Large intestine (tissue), 3 donors: Measurements from ENCODE around the gene EGLN1. TPM values are rescaled to one million over a fixed set of nuclear protein-coding genes. Genes with fewer than 3 reads are reported as not detected.
A peak's percentile ranks its signal among the peaks of the same experiment; 100 is the strongest.

Experiments used
- DNase-seq, 2 donors: peaks; one replicate each; pipeline versions ENCODE4 v3.0.0 to v3.0.0-alpha.2; 2013
- H3K27ac ChIP-seq: one replicate; pipeline ENCODE4 v1.5.1; 2013; ENCODE audit warnings: low read length
- H3K27me3 ChIP-seq: 2 replicates; pipeline ENCODE4 v1.6.1; 2013; ENCODE audit warnings: low read length; ENCODE audit not compliant: control insufficient read depth, insufficient read depth
- H3K36me3 ChIP-seq: 2 replicates; pipeline ENCODE4 v1.6.1; 2013; ENCODE audit warnings: low read length; ENCODE audit not compliant: control insufficient read depth, insufficient read depth
- H3K4me1 ChIP-seq: one replicate; pipeline ENCODE4 v1.6.1; 2013; ENCODE audit warnings: low read length; ENCODE audit not compliant: control insufficient read depth, insufficient read depth
- H3K4me3 ChIP-seq: one replicate; pipeline ENCODE4 v1.5.1; 2013; ENCODE audit warnings: low read length
- H3K9me3 ChIP-seq: one replicate; pipeline ENCODE4 v1.6.1; 2013; ENCODE audit warnings: mild to moderate bottlenecking, low read depth, low read length, moderate library complexity; ENCODE audit not compliant: control insufficient read depth
- WGBS: methylation state at CpG from one replicate; pipeline ENCODE4 v1.1.5; 2013; ENCODE audit warnings: low lambda C conversion rate; ENCODE audit not compliant: insufficient coverage; 5-methylcytosine and 5-hydroxymethylcytosine counted together
- polyA plus RNA-seq: library from polyadenylated mRNA; unstranded; fragments of 120-200 nt; gene quantifications from one replicate; pipeline ENCODE4 v1.2.1, GENCODE V29; 2013

Gene EGLN1
- polyA plus RNA-seq, 1 donor: 30.4 TPM

- Histone ChIP-seq H3K27ac (no peak overlapping the region), H3K9me3 (no peaks in the 10 kb centered on the region), H3K36me3 (peaks cover 3% of the 10 kb centered on the region), H3K4me1 (peaks cover 3% of the 10 kb centered on the region), H3K4me3 (peak overlapping the region; percentile 22), H3K27me3 (no peaks in the 10 kb centered on the region)
- no peak for DNase-seq
- 100% methylated on average over 3 of the region's 6 CpGs for WGBS
Measured at GRCh38 chr1:231334952-231335351, 87.1 kb downstream of the EGLN1 start.

GRCh38 chr1:231334079-231334666 is 87.9 kb downstream of the EGLN1 start:
- no CpG with 5 or more reads among the region's 1 CpG for WGBS

GRCh38 chr1:231332761-231333160 is 89.3 kb downstream of the EGLN1 start:
- no peak for DNase-seq
- Histone ChIP-seq H3K9me3 (no peaks in the 10 kb centered on the region), H3K27ac (no peak overlapping the region), H3K36me3 (peaks cover 3% of the 10 kb centered on the region), H3K4me3 (no peak overlapping the region), H3K27me3 (no peaks in the 10 kb centered on the region), H3K4me1 (peaks cover 3% of the 10 kb centered on the region)
- no CpG with 5 or more reads among the region's 1 CpG for WGBS

More at GRCh38 chr1:231334079-231334666, 87.9 kb downstream of the EGLN1 start:
- Histone ChIP-seq H3K9me3 (no peaks in the 10 kb centered on the region), H3K4me1 (peaks cover 3% of the 10 kb centered on the region), H3K4me3 (peak overlapping the region; percentile 19), H3K27ac (no peak overlapping the region), H3K27me3 (no peaks in the 10 kb centered on the region), H3K36me3 (peaks cover 3% of the 10 kb centered on the region)
- peak in 1 of 2 donors; percentile 4 for DNase-seq

- no peaks in the 10 kb centered on the region for H3K4me1 ChIP-seq
- no peaks in the 10 kb centered on the region for H3K9me3 ChIP-seq
- H3K27me3 ChIP-seq: no peaks in the 10 kb centered on the region
- H3K4me3 ChIP-seq: no peak overlapping the region
- WGBS: no CpG with 5 or more reads among the region's 7 CpGs
- no peak for DNase-seq
- H3K36me3 ChIP-seq: no peaks in the 10 kb centered on the region
- H3K27ac ChIP-seq: no peak overlapping the region
Measured at GRCh38 chr1:231329483-231329882, 92.6 kb downstream of the EGLN1 start.

- Histone ChIP-seq H3K4me3 (no peak overlapping the region), H3K36me3 (no peaks in the 10 kb centered on the region), H3K4me1 (no peaks in the 10 kb centered on the region), H3K27ac (no peak overlapping the region), H3K27me3 (no peaks in the 10 kb centered on the region), H3K9me3 (no peaks in the 10 kb centered on the region)
- WGBS: 80% methylated on average over 1 of the region's 5 CpGs
- DNase-seq: no peak
Measured at GRCh38 chr1:231327617-231328016, 94.5 kb downstream of the EGLN1 start.

GRCh38 chr1:231326248-231326647 is 95.8 kb downstream of the EGLN1 start:
- WGBS: 100% methylated on average over 1 of the region's 1 CpG
- Histone ChIP-seq H3K4me1 (no peaks in the 10 kb centered on the region), H3K4me3 (no peak overlapping the region), H3K27me3 (no peaks in the 10 kb centered on the region), H3K27ac (no peak overlapping the region), H3K9me3 (no peaks in the 10 kb centered on the region), H3K36me3 (no peaks in the 10 kb centered on the region)
- DNase-seq: no peak

GRCh38 chr1:231324660-231325059 is 97.4 kb downstream of the EGLN1 start:
- Histone ChIP-seq H3K9me3 (no peaks in the 10 kb centered on the region), H3K27ac (no peak overlapping the region), H3K36me3 (no peaks in the 10 kb centered on the region), H3K4me1 (no peaks in the 10 kb centered on the region), H3K27me3 (no peaks in the 10 kb centered on the region), H3K4me3 (no peak overlapping the region)
- DNase-seq: no peak
- WGBS: 62% methylated on average over 2 of the region's 5 CpGs

GRCh38 chr1:231322880-231323530 is 99.1 kb downstream of the EGLN1 start:
- no CpG with 5 or more reads among the region's 7 CpGs for WGBS
- no peaks in the 10 kb centered on the region for H3K9me3 ChIP-seq
- DNase-seq: no peak
- no peaks in the 10 kb centered on the region for H3K36me3 ChIP-seq
- H3K27ac ChIP-seq: no peak overlapping the region
- no peaks in the 10 kb centered on the region for H3K27me3 ChIP-seq
- no peaks in the 10 kb centered on the region for H3K4me1 ChIP-seq
- H3K4me3 ChIP-seq: no peak overlapping the region

- Histone ChIP-seq H3K36me3 (no peaks in the 10 kb centered on the region), H3K9me3 (no peaks in the 10 kb centered on the region), H3K27ac (no peak overlapping the region), H3K4me3 (no peak overlapping the region), H3K27me3 (no peaks in the 10 kb centered on the region), H3K4me1 (no peaks in the 10 kb centered on the region)
- WGBS: no CpG with 5 or more reads among the region's 9 CpGs
- no peak for DNase-seq
Measured at GRCh38 chr1:231319080-231319479, 103.0 kb downstream of the EGLN1 start.

- no peak overlapping the region for H3K4me3 ChIP-seq
- no peaks in the 10 kb centered on the region for H3K9me3 ChIP-seq
- H3K36me3 ChIP-seq: no peaks in the 10 kb centered on the region
- no peaks in the 10 kb centered on the region for H3K4me1 ChIP-seq
- no peaks in the 10 kb centered on the region for H3K27me3 ChIP-seq
- no CpG with 5 or more reads among the region's 4 CpGs for WGBS
- DNase-seq: no peak
- no peak overlapping the region for H3K27ac ChIP-seq
Measured at GRCh38 chr1:231318568-231318967, 103.5 kb downstream of the EGLN1 start.

GRCh38 chr1:231318015-231318355 is 104.1 kb downstream of the EGLN1 start:
- Histone ChIP-seq H3K9me3 (no peaks in the 10 kb centered on the region), H3K4me1 (no peaks in the 10 kb centered on the region), H3K4me3 (no peak overlapping the region), H3K27me3 (no peaks in the 10 kb centered on the region), H3K36me3 (no peaks in the 10 kb centered on the region), H3K27ac (no peak overlapping the region)
- DNase-seq: no peak
- no CpG with 5 or more reads among the region's 15 CpGs for WGBS
